Dermis microvascular lymphatic vessel endothelial cell (primary cell): ENCODE results near the gene P2RX4. TPM values are rescaled to one million over a fixed set of nuclear protein-coding genes. Genes with fewer than 3 reads are reported as not detected.
"Not testable (repeated sequence)": the region's sequence is repeated elsewhere in the genome, so short reads cannot be mapped to it uniquely, and the experiment has no call there.

Experiments
- DNase-seq, 2 donors: peaks; one replicate each; pipeline versions ENCODE4 v3.0.0 to v3.0.0-alpha.2; 2010; ENCODE audit warnings: low read depth in 2 of 2
- total RNA-seq: library from RNA; depleted of rRNA; stranded (reverse); fragments of >200 nt; gene quantifications from 2 replicates; pipeline ENCODE4 v1.2.1, GENCODE V29; 2014

The P2RX4 gene
- 81.9 and 208 TPM in 2 replicates for total RNA-seq

- DNase-seq = peak; percentile 64 to 80
Observed at GRCh38 chr12:121209624-121210572, at the start of gene P2RX4. Gene P2RX4, plus strand, starts transcription at chr12:121210129. Its CDS starts 36 bp downstream, at chr12:121210165.

- DNase-seq = no peak
Observed at GRCh38 chr12:121162384-121162783, 47.5 kb upstream of the P2RX4 start.

GRCh38 chr12:121162985-121163384, 46.9 kb upstream of the P2RX4 start:
- DNase-seq = no peak

GRCh38 chr12:121164839-121165238, 45.1 kb upstream of the P2RX4 start:
- not testable (repeated sequence) for DNase-seq

- peak in 1 of 2 donors; percentile 48 for DNase-seq
Observed at GRCh38 chr12:121165316-121165715, 44.6 kb upstream of the P2RX4 start.

- DNase-seq = no peak
Observed at GRCh38 chr12:121166356-121166755, 43.6 kb upstream of the P2RX4 start.

- no peak for DNase-seq
Observed at GRCh38 chr12:121167232-121167820, 42.6 kb upstream of the P2RX4 start.

- DNase-seq = no peak
Observed at GRCh38 chr12:121167951-121168350, 42.0 kb upstream of the P2RX4 start.

- peak in 1 of 2 donors; percentile 6 for DNase-seq
Observed at GRCh38 chr12:121170151-121170550, 39.8 kb upstream of the P2RX4 start.

- peak; percentile 72 to 90 for DNase-seq
Observed at GRCh38 chr12:121170611-121171260, 39.2 kb upstream of the P2RX4 start.

GRCh38 chr12:121172145-121172544, 37.8 kb upstream of the P2RX4 start:
- DNase-seq = no peak

GRCh38 chr12:121175383-121176119, 34.4 kb upstream of the P2RX4 start:
- no peak for DNase-seq

GRCh38 chr12:121176826-121177529, 33.0 kb upstream of the P2RX4 start:
- peak in 1 of 2 donors; percentile 73 for DNase-seq

GRCh38 chr12:121181181-121181580, 28.7 kb upstream of the P2RX4 start:
- peak in 1 of 2 donors; percentile 55 for DNase-seq

GRCh38 chr12:121182222-121182893, 27.6 kb upstream of the P2RX4 start:
- DNase-seq = no peak

GRCh38 chr12:121184425-121184824, 25.5 kb upstream of the P2RX4 start:
- DNase-seq = no peak

- no peak for DNase-seq
Observed at GRCh38 chr12:121184984-121185889, 24.7 kb upstream of the P2RX4 start.

GRCh38 chr12:121186826-121187225, 23.1 kb upstream of the P2RX4 start:
- peak in 1 of 2 donors; percentile 52 for DNase-seq

GRCh38 chr12:121187501-121187900, 22.4 kb upstream of the P2RX4 start:
- peak in 1 of 2 donors; percentile 72 for DNase-seq
